GM18909 (cell line): ENCODE data around the gene CDH1.

Source experiments
- ATAC-seq: cut with Tn5 transposase; IDR thresholded peaks from one replicate; pipeline ENCODE4 v1.9.1; 2021; ENCODE audit warnings: mild to moderate bottlenecking; ENCODE audit not compliant: unreplicated experiment, poor library complexity

Gene CDH1

GRCh38 chr16:68843482-68844210, 106.6 kb downstream of the CDH1 start, which contains the start of gene TANGO6:
Gene TANGO6, plus strand, starts transcription at chr16:68843531. Its CDS starts 87 bp downstream, at chr16:68843618.
- peak; percentile 85 for ATAC-seq

DNA sequence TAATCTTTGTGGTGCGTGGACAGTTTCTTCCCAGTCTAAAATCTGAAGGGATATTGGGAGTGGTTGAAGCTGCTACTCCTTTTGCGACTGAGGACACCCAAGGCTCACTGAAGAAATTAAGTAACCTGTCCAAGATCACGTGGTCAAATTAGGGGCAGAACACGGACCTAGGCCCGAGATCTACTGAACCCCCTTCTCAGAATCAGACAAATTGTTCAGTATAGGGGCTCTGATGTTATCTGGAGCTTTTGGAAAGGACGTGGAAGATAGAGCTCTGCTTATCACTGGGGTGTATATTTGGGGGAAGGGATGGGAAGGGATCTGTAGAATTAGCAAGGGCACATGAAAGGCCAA, 107.1 kb downstream of the CDH1 start:
- no peak for ATAC-seq

DNA sequence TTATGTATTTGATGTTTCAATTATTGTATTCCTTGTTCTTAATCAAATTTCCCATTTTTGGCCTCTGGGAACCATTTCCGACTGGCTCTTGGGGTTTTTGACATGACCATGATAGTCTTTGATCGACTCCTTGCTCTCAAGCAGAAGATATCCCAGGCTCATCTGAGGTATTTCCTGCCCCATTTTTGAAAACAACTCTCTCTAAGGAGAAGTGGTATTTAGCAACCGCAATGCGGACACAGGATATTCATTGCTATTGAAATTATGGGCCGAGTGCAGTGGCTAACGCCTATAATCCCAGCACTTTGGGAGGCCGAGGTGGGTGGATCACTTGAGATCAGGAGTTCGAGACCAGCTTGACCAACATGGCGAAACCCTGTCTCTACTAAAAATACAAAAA, 111.7 kb downstream of the CDH1 start:
- no peak for ATAC-seq

GRCh38 chr16:68850481-68850880, 113.4 kb downstream of the CDH1 start:
- ATAC-seq: no peak

DNA sequence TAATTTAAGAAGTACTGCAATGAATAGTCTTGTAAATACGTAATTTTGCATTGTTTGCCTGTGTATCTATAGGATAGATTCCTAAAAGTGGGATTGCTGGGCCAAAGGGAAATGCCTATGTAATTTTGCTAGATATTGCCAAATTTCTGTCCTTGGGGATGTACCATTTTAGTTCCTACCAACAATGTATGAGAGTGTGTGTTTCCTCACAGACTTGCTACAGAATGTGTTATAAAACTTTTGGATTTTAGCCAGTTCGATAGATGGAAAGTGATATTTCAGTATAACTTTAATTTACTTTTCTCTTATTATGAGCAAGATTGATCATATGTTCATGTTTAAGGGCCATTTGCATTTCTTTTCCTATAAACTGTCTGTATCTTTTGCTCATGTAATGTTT, 114.5 kb downstream of the CDH1 start:
- ATAC-seq: no peak

DNA sequence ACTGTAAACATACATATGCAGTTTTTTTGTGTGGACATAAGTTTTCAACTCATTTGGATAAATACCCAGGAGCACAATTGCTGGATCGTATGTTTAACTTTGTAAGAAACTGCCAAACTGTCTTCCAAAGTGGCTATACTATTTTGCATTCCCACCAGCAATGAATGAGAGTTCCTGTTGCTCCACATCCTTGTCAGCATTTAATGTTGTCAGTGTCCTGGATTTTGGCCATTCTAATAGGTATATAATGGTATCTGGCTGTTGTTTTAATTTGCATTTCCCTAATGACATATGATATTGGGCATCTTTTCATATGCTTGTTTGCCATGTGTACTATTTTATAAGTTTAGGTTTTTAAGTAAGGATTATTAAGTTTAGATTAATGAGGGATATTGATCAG, 120.4 kb downstream of the CDH1 start:
- ATAC-seq: no peak

- no peak for ATAC-seq
Measured at GRCh38 chr16:68859828-68860227, 122.7 kb downstream of the CDH1 start.

- no peak for ATAC-seq
Measured at GRCh38 chr16:68860978-68861892, 124.1 kb downstream of the CDH1 start.

- no peak for ATAC-seq
Measured at GRCh38 chr16:68866933-68867332, 129.8 kb downstream of the CDH1 start.

GRCh38 chr16:68869492-68870088, 132.5 kb downstream of the CDH1 start:
- ATAC-seq: no peak

- no peak for ATAC-seq
Measured at GRCh38 chr16:68873635-68874471, 136.8 kb downstream of the CDH1 start.

DNA sequence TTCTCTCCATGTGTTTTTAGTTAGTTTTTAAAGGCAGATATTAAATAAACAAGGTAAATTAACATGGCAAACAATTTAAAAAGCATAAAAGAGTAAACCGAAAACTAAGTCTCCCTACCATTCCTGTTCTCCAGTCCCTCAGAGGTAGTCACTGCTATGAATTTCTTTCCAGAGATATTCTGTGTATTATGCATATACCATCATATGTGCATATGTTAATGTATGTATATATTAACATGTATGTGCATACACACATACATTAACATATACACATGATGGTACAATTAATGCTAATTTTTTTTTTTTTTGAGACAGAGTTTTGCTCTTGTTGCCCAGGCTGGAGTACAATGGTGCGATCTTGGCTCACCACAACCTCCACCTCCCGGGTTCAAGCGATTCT, 138.8 kb downstream of the CDH1 start:
- ATAC-seq: no peak

DNA sequence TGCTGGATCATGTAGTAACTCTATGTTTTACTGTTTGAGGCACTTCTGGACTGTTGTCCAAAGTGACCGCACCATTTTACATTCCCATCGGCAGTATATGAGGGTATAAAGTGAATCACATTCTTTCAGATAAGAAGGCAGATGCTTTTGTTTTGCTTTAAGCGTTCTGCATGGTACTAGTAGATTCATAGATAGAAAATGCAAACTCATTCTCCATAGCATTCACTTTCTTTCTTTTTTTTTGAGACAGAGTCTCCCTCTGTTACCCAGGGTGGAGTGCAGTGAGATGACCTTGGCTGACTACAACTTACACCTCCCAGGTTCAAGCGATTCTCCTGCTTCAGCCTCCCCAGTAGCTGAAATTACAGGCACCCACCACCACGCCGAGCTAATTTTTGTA, 146.6 kb downstream of the CDH1 start:
- no peak for ATAC-seq

GRCh38 chr16:68884401-68884800, 147.3 kb downstream of the CDH1 start:
- ATAC-seq: no peak
